Vagina (tissue), 2 donors: ENCODE measurements around the gene KRT85.

Source experiments
- CTCF ChIP-seq, 3 experiments: fragments of 450-650 bp in 2 of 3; fragments of 200-600 bp in 1 of 3; sonication (generic) in 1 of 3; IDR thresholded peaks; one replicate each; pipeline ENCODE4 v1.5.1; 2017 to 2019; ENCODE audit warnings: antibody characterized with exemption in 3 of 3, mild to moderate bottlenecking in 2 of 3, moderate library complexity in 2 of 3
- POLR2AphosphoS5 ChIP-seq, 2 donors: sonication (generic); formaldehyde crosslinking; IDR thresholded peaks; one replicate each; pipeline ENCODE4 v1.9.0; 2017; ENCODE audit warnings: antibody characterized with exemption in 2 of 2, mild to moderate bottlenecking in 2 of 2, low read depth in 1 of 2; ENCODE audit not compliant: insufficient read depth in 1 of 2

DNA sequence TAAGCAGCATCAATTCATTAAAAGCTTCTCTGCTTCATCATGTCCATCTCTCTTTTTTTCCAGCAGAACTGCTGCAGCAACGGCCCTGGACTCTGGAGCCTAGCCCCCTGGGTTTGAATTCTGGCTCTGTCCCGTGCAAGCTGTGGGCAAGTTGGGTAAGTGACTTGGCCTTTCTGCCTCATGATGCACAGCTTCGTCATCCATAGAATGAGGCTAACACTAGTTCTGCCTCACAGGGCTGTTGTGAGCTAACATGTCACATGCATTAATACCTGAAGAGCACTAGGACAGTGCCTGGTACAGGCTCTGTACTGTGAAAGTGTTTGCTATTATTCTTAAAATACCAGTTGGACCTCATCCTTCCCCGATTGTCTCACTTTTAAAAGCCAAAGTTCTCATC lies 34.6 kb upstream of the KRT85 start:
- TF ChIP-seq CTCF (IDR thresholded peaks at IDR 0.05) (no peak), POLR2AphosphoS5 (IDR thresholded peaks at IDR 0.05; ENCODE audit: insufficient read depth in 1 of 2, low read depth in 1 of 2) (no peak)
